B cell (primary cell): ENCODE results near the gene ARL11. TPM values are rescaled to one million over a fixed set of nuclear protein-coding genes. Genes with fewer than 3 reads are reported as not detected.

Experiments used
- ATAC-seq: fragments of 200-7000 bp; cut with Tn5 transposase; one replicate; pipeline ENCODE4 v1.10.0; 2021; ENCODE audit warnings: low read depth, mild to moderate bottlenecking, moderate number of reproducible peaks, moderate library complexity
- CTCF ChIA-PET: fragments of 350-600 bp; sonication (Branson Sonifier 250); formaldehyde crosslinking; loops from one replicate; lab custom pipeline; 2021; ENCODE audit warnings: antibody characterized with exemption, inconsistent platforms; lab: Charles Lee
- POLR2A ChIA-PET: fragments of 350-600 bp; sonication (Branson Sonifier 250); formaldehyde crosslinking; loops from one replicate; lab custom pipeline; 2021; ENCODE audit warnings: antibody characterized with exemption; lab: Charles Lee
- DNase-seq: peaks from one replicate; pipeline ENCODE4 v3.0.0; 2013
- H2AFZ ChIP-seq: 2 replicates; pipeline ENCODE4 v1.6.1; 2012; ENCODE audit warnings: mild to moderate bottlenecking, low read depth, low read length; ENCODE audit not compliant: insufficient read depth, poor library complexity, severe bottlenecking
- H3K27ac ChIP-seq, 2 donors: 1 replicate in 1 of 2; 2 replicates in 1 of 2; pipeline ENCODE4 v1.5.1; 2012 to 2013; ENCODE audit warnings: low read length in 2 of 2, mild to moderate bottlenecking in 2 of 2, moderate library complexity in 1 of 2
- H3K27me3 ChIP-seq, 4 experiments: fragments of 200-600 bp in 1 of 4; sonication (generic) in 1 of 4; replicated peaks in 1 of 4; 1 replicate in 2 of 4; 2 replicates in 2 of 4; pipeline versions ENCODE4 v1.6.1 to v1.7.0; 2013 to 2016; ENCODE audit warnings: low read length in 3 of 4, mild to moderate bottlenecking in 2 of 4, mixed read lengths in 1 of 4, moderate library complexity in 1 of 4; ENCODE audit not compliant: insufficient read depth in 4 of 4, control insufficient read depth in 3 of 4; ENCODE audit errors: control extremely low read depth in 1 of 4
- H3K36me3 ChIP-seq, 2 experiments: replicated peaks in 1 of 2; 1 replicate in 1 of 2; 2 replicates in 1 of 2; pipeline versions ENCODE4 v1.6.1 to v1.7.1; 2013; ENCODE audit warnings: low read length in 1 of 2; ENCODE audit not compliant: insufficient read depth in 2 of 2, control insufficient read depth in 1 of 2; ENCODE audit errors: control extremely low read depth in 1 of 2, extremely low read depth in 1 of 2
- H3K4me1 ChIP-seq, 2 donors: fragments of 200-600 bp in 1 of 2; sonication (generic) in 1 of 2; 1 replicate in 1 of 2; 2 replicates in 1 of 2; pipeline versions ENCODE4 v1.5.1 to v1.6.1; 2013 to 2017; ENCODE audit warnings: low read length in 2 of 2; ENCODE audit not compliant: control insufficient read depth in 2 of 2, insufficient read depth in 2 of 2
- H3K4me2 ChIP-seq: replicated peaks from 2 replicates; pipeline ENCODE3; 2012; ENCODE audit warnings: mild to moderate bottlenecking, low read depth, low read length; ENCODE audit not compliant: poor library complexity, severe bottlenecking
- H3K4me3 ChIP-seq, 5 experiments: fragments of 200-600 bp in 1 of 5; sonication (generic) in 1 of 5; 1 replicate in 3 of 5; 2 replicates in 2 of 5; pipeline versions ENCODE4 v1.5.1 to v1.7.0; 2011 to 2016; ENCODE audit warnings: low read length in 4 of 5, mild to moderate bottlenecking in 4 of 5, low read depth in 2 of 5, control low read depth in 1 of 5, moderate library complexity in 1 of 5; ENCODE audit not compliant: insufficient read depth in 1 of 5; ENCODE audit errors: control extremely low read depth in 1 of 5, extremely low read depth in 1 of 5
- H3K79me2 ChIP-seq: fragments of 200-600 bp; sonication (generic); one replicate; pipeline ENCODE4 v1.6.0; 2016; ENCODE audit warnings: low read length; ENCODE audit not compliant: control insufficient read depth, insufficient read depth
- H3K9ac ChIP-seq: fragments of 200-600 bp; sonication (generic); 2 replicates; pipeline ENCODE4 v1.6.1; 2017; ENCODE audit warnings: mild to moderate bottlenecking, low read length, moderate library complexity
- H3K9me3 ChIP-seq, 3 donors: one replicate each; pipeline versions ENCODE4 v1.6.1 to v1.7.1; 2013; ENCODE audit warnings: low read length in 2 of 3; ENCODE audit not compliant: control insufficient read depth in 2 of 3, insufficient read depth in 1 of 3; ENCODE audit errors: control extremely low read depth in 1 of 3
- H4K20me1 ChIP-seq: 2 replicates; pipeline ENCODE4 v1.6.0; 2012; ENCODE audit warnings: mild to moderate bottlenecking, low read length; ENCODE audit not compliant: insufficient read depth, control insufficient read depth, poor library complexity, severe bottlenecking
- H3K27ac Mint-ChIP-seq: one replicate; pipeline ENCODE4 v1.8.0; 2021; ENCODE audit warnings: mixed read lengths
- H3K27me3 Mint-ChIP-seq: one replicate; pipeline ENCODE4 v1.8.0; 2021; ENCODE audit warnings: mixed read lengths
- H3K4me1 Mint-ChIP-seq: one replicate; pipeline ENCODE4 v1.8.0; 2021; ENCODE audit warnings: mixed read lengths
- H3K4me3 Mint-ChIP-seq: one replicate; pipeline ENCODE4 v1.8.0; 2021; ENCODE audit warnings: mixed read lengths
- H3K9me3 Mint-ChIP-seq: one replicate; pipeline ENCODE4 v1.8.0; 2022; ENCODE audit warnings: mixed read lengths; ENCODE audit not compliant: insufficient read depth
- CTCF ChIP-seq: fragments of 200-600 bp; IDR thresholded peaks from one replicate; pipeline ENCODE4 v1.8.0; 2022; ENCODE audit warnings: antibody characterized with exemption, mild to moderate bottlenecking
- EZH2 ChIP-seq: IDR thresholded peaks from 2 replicates; pipeline ENCODE4 v1.6.1; 2012; ENCODE audit warnings: borderline replicate concordance, low read depth, mild to moderate bottlenecking, moderate library complexity, low read length; ENCODE audit not compliant: insufficient read depth, poor library complexity, severe bottlenecking
- WGBS: methylation state at CpG from one replicate; pipeline ENCODE4 v1.1.5; 2013; ENCODE audit warnings: missing lambda C conversion rate; ENCODE audit not compliant: insufficient coverage; 5-methylcytosine and 5-hydroxymethylcytosine counted together
- intact Hi-C: fragments of 100-400 bp; cut with micrococcal nuclease; formaldehyde crosslinking; loops from one replicate; pipeline ENCODE4 v1.10.0; 2022
- polyA plus RNA-seq: library from polyadenylated mRNA; depleted of rRNA; stranded (reverse); fragments of >200 nt; gene quantifications from 2 replicates; pipeline ENCODE4 v1.2.3, GENCODE V29; 2012
- total RNA-seq, 2 donors: library from RNA; stranded (reverse); fragments of 120-200 nt in 1 of 2; gene quantifications; 1 replicate in 1 of 2; 2 replicates in 1 of 2; pipeline versions ENCODE4 v1.2.3 to v1.2.4, GENCODE V29; 2013 to 2022

ARL11 gene
- total and polyA plus RNA-seq, 2 donors (not counting 1 experiment from before 2014, with no cell fraction given), result 5.8 to 21.4 TPM

DNA sequence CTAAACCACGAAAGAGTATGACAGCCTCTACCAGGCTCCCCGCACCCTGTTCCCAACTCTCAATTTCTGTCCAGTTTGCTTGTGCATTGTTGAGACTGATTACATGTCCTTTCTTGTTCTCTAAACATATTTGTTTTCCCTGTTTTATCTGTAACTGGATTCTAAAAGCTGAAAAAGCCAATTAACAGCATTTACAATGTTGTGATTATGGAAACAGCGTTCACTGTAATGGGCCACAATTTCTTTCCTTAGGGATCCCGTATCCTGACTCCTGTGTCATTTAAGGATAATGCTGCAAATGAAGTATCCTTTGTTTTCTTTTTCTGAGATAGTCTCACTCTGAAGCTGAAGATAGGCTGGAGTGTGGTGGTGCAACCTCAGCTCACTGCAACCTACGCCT, 42.5 kb downstream of the ARL11 start:
- peaks cover 6% of the 10 kb centered on the region in 2 experiments for H3K36me3 ChIP-seq
- H3K9ac ChIP-seq, result no peak overlapping the region
- H3K4me3 ChIP-seq, result no peak overlapping the region
- no peaks in the 10 kb centered on the region for H3K27me3 Mint-ChIP-seq
- ATAC-seq, result no peak
- H3K4me1 Mint-ChIP-seq, result peaks cover 6% of the 10 kb centered on the region
- no peaks in the 10 kb centered on the region for H3K9me3 ChIP-seq
- no peaks in the 10 kb centered on the region for H3K27me3 ChIP-seq
- intact Hi-C loops, result no loop called here
- WGBS, result 74% methylated on average over 3 of the region's 5 CpGs
- CTCF ChIA-PET, result interaction anchor here (0.9 kb wide), 1 partner anchor 51 kb away, joined by 5 read pairs; no protein-coding TSS in a partner anchor
- H4K20me1 ChIP-seq, result no peaks in the 10 kb centered on the region
- H3K4me1 ChIP-seq, result peaks cover 4 to 5% of the 10 kb centered on the region in 2 donors
- peaks cover 9% of the 10 kb centered on the region for H3K79me2 ChIP-seq
- DNase-seq, result no peak
- H3K27ac ChIP-seq, result no peak overlapping the region
- H3K9me3 Mint-ChIP-seq, result no peaks in the 10 kb centered on the region
- no peak overlapping the region for H3K27ac Mint-ChIP-seq
- H3K4me2 ChIP-seq, result no peak overlapping the region
- POLR2A ChIA-PET, result no interaction called here
- H2AFZ ChIP-seq, result no peak overlapping the region
- TF ChIP-seq CTCF, result no peak
- TF ChIP-seq EZH2, result no peak
- no peak overlapping the region for H3K4me3 Mint-ChIP-seq

- H2AFZ ChIP-seq, result no peak overlapping the region
- no peak overlapping the region for H3K27ac ChIP-seq
- intact Hi-C loops, result no loop called here
- no peaks in the 10 kb centered on the region for H3K36me3 ChIP-seq
- Mint-ChIP-seq H3K27ac (no peak overlapping the region), H3K4me3 (no peak overlapping the region), H3K9me3 (no peaks in the 10 kb centered on the region), H3K27me3 (no peaks in the 10 kb centered on the region), H3K4me1 (peaks cover 16% of the 10 kb centered on the region)
- ATAC-seq (no peak), DNase-seq (no peak)
- 100% methylated on average over 1 of the region's 6 CpGs for WGBS
- H3K9me3 ChIP-seq, result no peaks in the 10 kb centered on the region
- H3K27me3 ChIP-seq, result no peaks in the 10 kb centered on the region
- no peak overlapping the region for H3K9ac ChIP-seq
- no peaks in the 10 kb centered on the region for H4K20me1 ChIP-seq
- H3K79me2 ChIP-seq, result peaks cover 15% of the 10 kb centered on the region
- H3K4me2 ChIP-seq, result no peak overlapping the region
- no peak overlapping the region for H3K4me3 ChIP-seq
- peaks cover 7% of the 10 kb centered on the region in 2 donors for H3K4me1 ChIP-seq
- CTCF ChIA-PET, result no interaction called here
- POLR2A ChIA-PET, result interaction anchor here (0.5 to 0.6 kb wide), 2 partner anchors 161 to 169 kb away, joined by 3 to 8 read pairs; no protein-coding TSS in a partner anchor
- TF ChIP-seq EZH2, result no peak
- TF ChIP-seq CTCF, result no peak
These were observed 48.4 kb downstream of the ARL11 start for GRCh38 chr13:49676581-49677298.
